NCI-H510A (cell line): ENCODE results near the gene STT3B.

Experiments used
- DNase-seq: peaks from one replicate; lab custom pipeline; 2025; lab: John Stamatoyannopoulos, UW

STT3B gene

GRCh38 chr3:31552103-31552502, 19.4 kb downstream of the STT3B start:
- no peak for DNase-seq

- no peak for DNase-seq
These were observed 20.5 kb downstream of the STT3B start for GRCh38 chr3:31553258-31553657.

- DNase-seq = no peak
These were observed 22.5 kb downstream of the STT3B start for GRCh38 chr3:31555204-31555603.

- no peak for DNase-seq
These were observed 27.3 kb downstream of the STT3B start for GRCh38 chr3:31559872-31560534.

- no peak for DNase-seq
These were observed 29.2 kb downstream of the STT3B start for GRCh38 chr3:31561891-31562290.

GRCh38 chr3:31562525-31562924, 29.8 kb downstream of the STT3B start:
- DNase-seq = no peak

- DNase-seq = no peak
These were observed 32.6 kb downstream of the STT3B start for GRCh38 chr3:31565288-31565687.

GRCh38 chr3:31567036-31567435, 34.3 kb downstream of the STT3B start:
- DNase-seq = no peak

GRCh38 chr3:31568649-31569048, 35.9 kb downstream of the STT3B start:
- DNase-seq = no peak

- no peak for DNase-seq
These were observed 38.6 kb downstream of the STT3B start for GRCh38 chr3:31571325-31571724.

- no peak for DNase-seq
These were observed 39.7 kb downstream of the STT3B start for GRCh38 chr3:31572236-31573004.

- DNase-seq = no peak
These were observed 40.5 kb downstream of the STT3B start for GRCh38 chr3:31573036-31573779.

GRCh38 chr3:31575448-31575847, 42.7 kb downstream of the STT3B start:
- no peak for DNase-seq

- DNase-seq = no peak
These were observed 43.8 kb downstream of the STT3B start for GRCh38 chr3:31576521-31576920.

- DNase-seq = no peak
These were observed 44.5 kb downstream of the STT3B start for GRCh38 chr3:31577232-31577631.

- no peak for DNase-seq
These were observed 47.1 kb downstream of the STT3B start for GRCh38 chr3:31579828-31580227.

- no peak for DNase-seq
These were observed 47.9 kb downstream of the STT3B start for GRCh38 chr3:31580645-31581044.

- DNase-seq = no peak
These were observed 48.9 kb downstream of the STT3B start for GRCh38 chr3:31581660-31582059.

GRCh38 chr3:31589228-31589627, 56.5 kb downstream of the STT3B start:
- no peak for DNase-seq

GRCh38 chr3:31590650-31591049, 57.9 kb downstream of the STT3B start:
- no peak for DNase-seq

GRCh38 chr3:31592764-31593163, 60.0 kb downstream of the STT3B start:
- no peak for DNase-seq

- no peak for DNase-seq
These were observed 63.5 kb downstream of the STT3B start for GRCh38 chr3:31596176-31596575.

- DNase-seq = no peak
These were observed 67.7 kb downstream of the STT3B start for GRCh38 chr3:31600431-31600830.
